Right ventricle myocardium inferior (tissue), 1 donor: Measurements from ENCODE around the gene MYBBP1A. TPM values are rescaled to one million over a fixed set of nuclear protein-coding genes. Genes with fewer than 3 reads are reported as not detected.

Source experiments
- ATAC-seq: fragments of 200-7000 bp; cut with Tn5 transposase; one replicate; pipeline ENCODE4 v1.9.1; 2020; ENCODE audit warnings: mild to moderate bottlenecking, moderate library complexity
- DNase-seq: peaks from one replicate; pipeline ENCODE4 v3.0.0; 2021; ENCODE audit errors: missing footprints
- intact Hi-C: fragments of 100-400 bp; cut with DNase I; formaldehyde crosslinking; loops from one replicate; pipeline ENCODE4 v1.11.0; 2022
- total RNA-seq: library from RNA; stranded (reverse); fragmentation: NEBNext Ultra II Directional; extraction: Animal tissue kit (Norgen Biotek cat#: 25700); gene quantifications from one replicate; pipeline ENCODE4 v1.2.1, GENCODE V29; 2021
- donor health status: DM: no; HTN: yes; CAD: no; lungs with severe emphysema.

The MYBBP1A gene
- total RNA-seq, 1 donor from 2014 or later: 19.2 TPM

GRCh38 chr17:4533523-4534504, 21.4 kb downstream of the MYBBP1A start:
- ATAC-seq: no peak

GRCh38 chr17:4532860-4533522, 22.2 kb downstream of the MYBBP1A start:
- ATAC-seq (no peak), DNase-seq (no peak)
- intact Hi-C loops: loop anchor here (10.0 kb wide), 1 partner anchor 58 kb away; no protein-coding TSS in a partner anchor

More at GRCh38 chr17:4533523-4534504, 21.4 kb downstream of the MYBBP1A start:
- DNase-seq: no peak
- intact Hi-C loops: loop anchor here (10.0 kb wide), 1 partner anchor 59 kb away; no protein-coding TSS in a partner anchor

- intact Hi-C loops: loop anchor here (2.0 to 10.0 kb wide), 2 partner anchors 21 to 57 kb away; no protein-coding TSS in a partner anchor
Measured at GRCh38 chr17:4531988-4532736, 23.0 kb downstream of the MYBBP1A start.

GRCh38 chr17:4530799-4531730, 24.1 kb downstream of the MYBBP1A start:
- DNase-seq (no peak), ATAC-seq (no peak)
- intact Hi-C loops: loop anchor here (2.0 to 10.0 kb wide), 2 partner anchors 20 to 56 kb away; no protein-coding TSS in a partner anchor

More at GRCh38 chr17:4531988-4532736, 23.0 kb downstream of the MYBBP1A start:
- no peak for DNase-seq
- ATAC-seq: no peak

GRCh38 chr17:4529533-4530152, 25.5 kb downstream of the MYBBP1A start:
- intact Hi-C loops: loop anchor here (2.0 to 10.0 kb wide), 2 partner anchors 19 to 55 kb away; no protein-coding TSS in a partner anchor
- DNase-seq: no peak
- ATAC-seq: no peak

GRCh38 chr17:4527566-4528125, 27.5 kb downstream of the MYBBP1A start:
- DNase-seq (no peak), ATAC-seq (peak; percentile 27)
- intact Hi-C loops: no loop called here

- ATAC-seq: peak; percentile 46
- intact Hi-C loops: no loop called here
- no peak for DNase-seq
Measured at GRCh38 chr17:4527134-4527533, 28.1 kb downstream of the MYBBP1A start.

GRCh38 chr17:4525691-4526397, 29.3 kb downstream of the MYBBP1A start:
- intact Hi-C loops: no loop called here
- ATAC-seq (no peak), DNase-seq (no peak)

- DNase-seq (no peak), ATAC-seq (no peak)
- intact Hi-C loops: no loop called here
Measured at GRCh38 chr17:4523946-4524345, 31.2 kb downstream of the MYBBP1A start.

GRCh38 chr17:4522661-4523060, 32.5 kb downstream of the MYBBP1A start:
- DNase-seq (no peak), ATAC-seq (no peak)
- intact Hi-C loops: no loop called here

GRCh38 chr17:4520894-4521600, 34.1 kb downstream of the MYBBP1A start:
- DNase-seq (no peak), ATAC-seq (no peak)
- intact Hi-C loops: no loop called here

GRCh38 chr17:4520060-4520893, 34.9 kb downstream of the MYBBP1A start:
- intact Hi-C loops: no loop called here
- DNase-seq: no peak
- no peak for ATAC-seq

- intact Hi-C loops: no loop called here
- peak; percentile 26 for ATAC-seq
- peak; percentile 78 for DNase-seq
Measured at GRCh38 chr17:4519361-4519788, 35.8 kb downstream of the MYBBP1A start.

GRCh38 chr17:4518901-4519300, 36.3 kb downstream of the MYBBP1A start:
- intact Hi-C loops: no loop called here
- ATAC-seq (peak; percentile 27), DNase-seq (peak; percentile 44)

GRCh38 chr17:4516735-4517134, 38.4 kb downstream of the MYBBP1A start:
- intact Hi-C loops: no loop called here
- ATAC-seq (no peak), DNase-seq (peak; percentile 50)
